Glomerular endothelial cell (primary cell): ENCODE data around the gene ABI1. TPM values are rescaled to one million over a fixed set of nuclear protein-coding genes. Genes with fewer than 3 reads are reported as not detected.

Experiments used
- DNase-seq: peaks from one replicate; pipeline ENCODE4 v3.0.0-alpha.2; 2011; ENCODE audit warnings: low read depth, low spot score; ENCODE audit errors: extremely low read depth
- total RNA-seq: library from RNA; depleted of rRNA; stranded (reverse); fragments of >200 nt; gene quantifications from 2 replicates; pipeline ENCODE4 v1.2.3, GENCODE V29; 2015

ABI1 gene
- total RNA-seq, 1 donor from 2014 or later: 50.5 TPM

GRCh38 chr10:26777686-26778085 is 83.1 kb downstream of the ABI1 start:
- no peak for DNase-seq

GRCh38 chr10:26776258-26776657 is 84.5 kb downstream of the ABI1 start:
- DNase-seq: no peak

GRCh38 chr10:26773633-26774032 is 87.1 kb downstream of the ABI1 start:
- DNase-seq: no peak

- DNase-seq: no peak
These were observed 90.7 kb downstream of the ABI1 start for GRCh38 chr10:26770069-26770468.

GRCh38 chr10:26765549-26765948 is 95.2 kb downstream of the ABI1 start:
- DNase-seq: no peak

- DNase-seq: no peak
These were observed 101.8 kb downstream of the ABI1 start for GRCh38 chr10:26759008-26759407.

GRCh38 chr10:26755443-26755903 is 105.3 kb downstream of the ABI1 start:
- DNase-seq: no peak

DNA sequence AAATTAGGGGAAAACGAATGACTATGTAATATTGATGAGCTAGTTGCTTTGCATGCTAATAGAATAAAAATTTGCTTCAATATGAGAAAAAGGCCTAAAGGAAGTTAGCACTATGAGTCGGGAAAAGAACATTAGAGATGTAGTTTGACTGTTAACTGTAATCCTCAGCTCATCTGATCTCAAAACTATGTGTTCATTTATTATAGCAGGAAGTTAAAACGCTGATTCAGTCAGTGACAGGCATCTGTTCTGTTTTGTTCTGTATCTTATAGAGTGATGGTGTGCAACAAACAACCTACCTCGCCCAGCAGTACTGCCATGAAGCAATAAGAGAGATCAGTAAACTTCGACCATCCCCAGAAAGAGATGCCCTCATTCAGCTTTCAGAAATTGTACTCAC is 114.7 kb downstream of the ABI1 start:
- DNase-seq: no peak

- no peak for DNase-seq
These were observed 116.9 kb downstream of the ABI1 start for GRCh38 chr10:26743841-26744240.

DNA sequence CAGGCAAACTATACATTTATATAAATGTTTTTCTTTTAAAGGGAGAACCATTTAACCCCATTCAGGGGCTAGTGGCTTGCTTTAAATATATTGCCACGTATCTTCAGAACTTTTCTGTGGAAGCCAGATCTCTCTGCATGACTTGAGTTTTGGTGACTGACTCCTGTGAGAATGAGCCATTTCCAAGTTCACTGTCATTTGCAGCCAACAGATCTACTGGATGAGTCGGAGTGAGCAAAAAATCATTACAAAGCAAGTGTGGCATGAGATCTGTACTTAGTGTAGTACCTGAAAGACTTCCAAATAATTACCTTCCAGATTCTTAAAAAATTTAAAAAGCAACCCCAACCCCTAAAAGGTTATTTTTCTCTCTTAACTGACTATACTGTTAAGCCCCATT is 117.7 kb downstream of the ABI1 start:
- no peak for DNase-seq

DNA sequence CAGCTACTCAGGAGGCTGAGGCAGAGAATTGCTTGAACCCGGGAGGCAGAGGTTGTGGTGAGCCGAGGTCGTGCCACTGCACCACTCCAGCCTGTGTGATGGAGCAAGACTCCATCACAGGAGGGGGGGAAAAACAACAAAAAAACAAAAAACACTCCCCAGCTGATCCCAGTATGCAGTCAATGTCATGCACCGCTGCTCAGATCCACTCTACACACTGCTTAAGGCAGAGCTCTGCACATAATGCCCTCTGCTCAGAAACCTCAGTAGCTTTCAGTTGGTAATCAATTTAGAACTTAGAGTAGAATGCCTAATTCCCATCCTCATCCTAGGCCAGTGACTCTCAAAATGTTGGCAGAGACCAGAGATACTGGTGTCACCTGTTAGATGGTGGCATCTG is 119.4 kb downstream of the ABI1 start:
- DNase-seq: no peak

- DNase-seq: no peak
These were observed 121.6 kb downstream of the ABI1 start for GRCh38 chr10:26739071-26739631.

DNA sequence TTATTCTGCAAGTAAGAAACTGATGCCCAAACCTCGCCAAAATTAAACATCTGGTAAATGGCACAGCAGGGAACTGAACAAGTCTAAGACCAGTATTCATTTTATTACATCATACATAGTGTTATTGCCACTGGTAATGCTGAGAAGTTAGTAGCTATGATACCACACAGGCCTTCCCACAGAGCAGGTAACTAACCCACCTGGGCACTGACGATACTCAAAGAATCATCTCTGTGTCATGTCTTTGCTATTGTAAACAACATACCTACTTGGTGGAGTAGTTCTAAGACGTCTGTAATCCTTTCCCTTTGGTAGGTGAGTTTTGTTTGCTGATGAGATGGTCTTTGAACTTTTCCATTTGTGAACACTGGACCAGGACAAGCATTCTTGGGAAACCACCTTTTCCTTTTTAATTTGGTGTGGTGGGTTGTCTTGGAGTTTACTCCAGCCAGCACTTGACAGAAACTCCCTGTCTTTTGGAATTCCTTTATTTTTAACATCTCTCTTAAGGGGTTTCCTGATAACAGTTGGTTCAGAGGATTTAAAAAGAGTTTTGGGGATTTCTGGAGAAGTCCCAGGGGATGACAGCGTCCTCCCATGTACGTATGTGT is 122.4 kb downstream of the ABI1 start:
- DNase-seq: no peak

- DNase-seq: no peak
These were observed 123.0 kb downstream of the ABI1 start for GRCh38 chr10:26737730-26738129.

DNA sequence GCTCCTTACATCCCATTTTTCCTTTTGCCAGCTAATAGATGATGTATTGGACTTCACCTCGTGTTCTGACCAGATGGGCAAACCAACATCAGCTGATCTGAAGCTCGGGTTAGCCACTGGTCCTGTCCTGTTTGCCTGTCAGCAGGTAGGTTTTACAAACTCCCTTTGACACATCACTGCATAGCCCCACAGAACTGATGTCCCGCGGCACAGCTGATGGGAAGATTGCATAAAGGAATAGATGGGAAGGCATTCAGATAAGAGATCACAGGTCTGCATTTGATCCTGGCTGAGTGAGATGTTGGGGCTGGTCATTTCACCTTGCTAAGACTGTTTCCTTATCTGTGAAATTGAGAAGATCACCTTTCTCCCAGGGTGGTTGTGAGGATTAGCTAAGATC is 125.3 kb downstream of the ABI1 start:
- no peak for DNase-seq

DNA sequence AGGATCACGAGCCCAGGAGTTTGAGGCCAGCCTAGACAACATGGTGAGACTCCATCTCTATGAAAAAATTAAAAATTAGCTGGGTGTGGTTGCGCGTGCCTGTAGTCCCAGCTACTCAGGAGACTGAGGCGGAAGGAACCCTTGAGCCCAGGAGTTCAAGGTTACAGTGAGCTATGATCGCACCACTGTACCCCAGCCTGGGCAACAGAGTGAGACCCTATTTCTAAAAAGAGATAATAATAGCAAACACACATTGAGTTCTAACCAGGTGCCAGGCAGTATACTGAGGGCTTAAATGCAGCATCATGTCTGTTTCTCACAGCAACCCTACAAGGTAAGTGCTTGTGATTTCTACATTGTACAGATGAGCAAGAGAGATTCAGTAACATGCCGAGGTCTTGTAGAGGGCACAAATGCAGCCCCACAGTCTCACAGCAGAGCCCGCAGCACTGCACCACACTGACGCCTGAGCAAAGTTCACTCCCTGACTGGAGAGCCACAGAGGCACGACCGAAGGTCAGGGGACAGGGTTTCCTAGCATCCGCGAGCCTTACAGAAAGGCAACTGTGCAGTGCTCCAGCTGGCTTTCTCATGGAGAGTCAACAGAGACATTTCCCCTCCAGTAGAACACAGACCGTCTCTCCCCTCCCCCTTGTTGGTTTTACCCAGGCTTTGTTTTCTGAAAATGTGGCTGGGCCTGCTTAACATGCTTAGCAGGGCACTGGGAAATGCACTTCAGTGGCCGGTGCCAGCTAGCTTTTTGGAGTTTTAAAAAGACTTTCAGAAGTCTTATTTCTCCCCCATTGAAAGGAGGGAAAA is 126.8 kb downstream of the ABI1 start:
- DNase-seq: no peak

DNA sequence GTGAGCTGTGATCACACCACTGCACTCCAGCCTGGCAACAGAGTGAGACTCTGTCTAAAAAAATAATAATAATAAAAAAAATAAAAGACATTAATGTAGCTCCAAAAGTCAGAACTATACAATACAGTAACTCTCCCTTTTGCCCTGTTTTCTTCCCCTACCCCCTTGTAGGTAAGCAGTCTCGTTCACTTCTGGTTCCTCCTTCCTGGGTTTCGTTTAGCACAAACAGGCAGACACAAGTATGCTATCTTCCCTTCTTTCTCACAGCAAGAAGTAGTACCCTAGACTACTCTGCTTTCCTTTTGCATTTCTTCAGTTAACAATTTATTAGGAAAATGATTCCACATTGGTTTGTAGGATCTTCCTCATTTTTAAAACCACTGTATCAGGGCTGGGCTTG is 130.2 kb downstream of the ABI1 start:
- DNase-seq: no peak

DNA sequence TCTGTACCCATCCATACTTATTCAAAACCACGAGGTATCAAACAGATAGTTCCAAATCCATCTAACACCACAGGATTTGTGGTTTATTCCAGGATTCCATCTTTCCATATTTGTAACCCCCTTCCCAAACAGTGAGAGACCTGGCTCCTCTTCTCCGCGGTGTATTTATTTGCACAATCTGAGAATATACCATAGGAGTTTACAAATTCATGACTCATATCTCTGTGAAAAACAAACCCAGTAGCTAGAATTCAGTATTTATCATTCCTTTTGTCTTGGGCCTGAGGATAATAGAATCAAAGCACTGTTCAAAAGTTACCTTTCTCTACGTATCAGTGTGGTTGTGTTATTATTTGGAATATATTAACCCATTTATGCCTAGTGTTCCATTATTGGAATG is 131.4 kb downstream of the ABI1 start:
- DNase-seq: no peak

DNA sequence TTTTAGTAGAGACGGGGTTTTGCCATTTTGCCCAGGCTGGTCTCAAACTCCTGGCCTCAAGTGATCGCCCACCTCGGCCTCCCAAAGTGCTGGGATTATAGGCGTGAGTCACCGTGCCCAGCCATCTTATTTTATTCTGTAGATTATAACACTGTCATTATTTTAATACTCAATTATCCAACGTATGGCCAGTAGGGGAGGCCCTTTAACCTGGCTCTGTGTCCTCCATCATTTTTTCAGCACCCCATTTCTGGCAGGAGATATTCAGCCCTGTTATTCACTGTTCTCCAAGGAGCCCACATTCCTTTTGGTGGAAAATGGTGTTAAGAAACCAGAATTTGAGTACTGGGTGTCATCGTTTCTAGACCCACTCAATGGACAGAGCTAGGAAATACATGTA is 131.8 kb downstream of the ABI1 start:
- no peak for DNase-seq

GRCh38 chr10:26727005-26727404 is 133.8 kb downstream of the ABI1 start:
- DNase-seq: no peak

GRCh38 chr10:26725837-26726727 is 134.7 kb downstream of the ABI1 start:
- DNase-seq: peak; percentile 18
